ENCODE results near the gene HERC2.
"Not testable (repeated sequence)": the region's sequence is repeated elsewhere in the genome, so short reads cannot be mapped to it uniquely, and the experiment has no call there.

GRCh38 chr15:28295009-28295563, 26.9 kb downstream of the HERC2 start:
- not testable (repeated sequence) for TF ChIP-seq RNF219 (CRISPR knock-in tag; IDR thresholded peaks at IDR 0.05); ELF4 (CRISPR knock-in tag; IDR thresholded peaks at IDR 0.05); NR2C2 (CRISPR knock-in tag; IDR thresholded peaks at IDR 0.05); NR2C2 (tag; IDR thresholded peaks at IDR 0.05); HDAC1 (IDR thresholded peaks at IDR 0.05); PATZ1 (CRISPR knock-in tag; IDR thresholded peaks at IDR 0.05; ENCODE audit: borderline replicate concordance); ZC3H4 (CRISPR knock-in tag; IDR thresholded peaks at IDR 0.05; ENCODE audit: borderline replicate concordance); ZNF551 (CRISPR knock-in tag; IDR thresholded peaks at IDR 0.05); CTCF (IDR thresholded peaks at IDR 0.05 in 2 of 3, conservative IDR thresholded peaks at IDR 0.05 in 1 of 3; ENCODE audit: insufficient read depth in 2 of 3, low read depth in 1 of 3, low read length in 3 of 3)
- TF ChIP-seq, protein P1, sequence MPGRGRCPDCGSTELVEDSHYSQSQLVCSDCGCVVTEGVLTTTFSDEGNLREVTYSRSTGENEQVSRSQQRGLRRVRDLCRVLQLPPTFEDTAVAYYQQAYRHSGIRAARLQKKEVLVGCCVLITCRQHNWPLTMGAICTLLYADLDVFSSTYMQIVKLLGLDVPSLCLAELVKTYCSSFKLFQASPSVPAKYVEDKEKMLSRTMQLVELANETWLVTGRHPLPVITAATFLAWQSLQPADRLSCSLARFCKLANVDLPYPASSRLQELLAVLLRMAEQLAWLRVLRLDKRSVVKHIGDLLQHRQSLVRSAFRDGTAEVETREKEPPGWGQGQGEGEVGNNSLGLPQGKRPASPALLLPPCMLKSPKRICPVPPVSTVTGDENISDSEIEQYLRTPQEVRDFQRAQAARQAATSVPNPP (IDR thresholded peaks at IDR 0.05; ENCODE audit: borderline replicate concordance, insufficient read depth, insufficient read length): not testable (repeated sequence)
